Measurements from ENCODE around the gene HTT.

DNA sequence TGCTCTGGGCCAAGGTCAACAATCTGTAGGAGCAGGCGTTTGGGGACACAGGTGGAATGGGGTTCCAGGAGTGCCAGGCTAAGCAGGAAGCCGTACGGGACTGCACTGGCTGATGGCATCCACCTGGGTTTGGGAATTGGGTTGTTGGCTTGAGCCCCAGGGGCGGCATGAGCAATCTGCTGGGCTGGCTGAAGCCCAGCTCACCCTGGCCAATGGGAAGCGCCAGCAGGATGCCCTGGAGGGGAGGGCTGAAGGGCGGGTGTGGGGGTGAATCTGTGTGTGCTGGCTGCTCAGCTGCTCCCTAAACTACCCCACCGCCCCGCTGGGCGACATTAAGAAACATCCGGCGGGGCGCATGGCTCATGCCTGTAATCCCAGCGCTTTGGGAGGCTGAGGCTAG is 209.4 kb downstream of the HTT start:
- no peak for TF ChIP-seq POLR2AphosphoS5 (IDR thresholded peaks at IDR 0.05; ENCODE audit: borderline replicate concordance, low read depth, low read length)
- no peak for TF ChIP-seq EZH2 (IDR thresholded peaks at IDR 0.05)
- TF ChIP-seq FOXP2 (optimal IDR thresholded peaks at IDR 0.05; ENCODE audit: control extremely low read depth, extremely low read length, insufficient read depth), result no peak
